NCI-H2107 treated with DMSO at 0.1 percent for 48 hours (cell line): Measurements from ENCODE around the gene DERA.
A peak's percentile ranks its signal among the peaks of the same experiment; 100 is the strongest.
"Not testable (repeated sequence)": the region's sequence is repeated elsewhere in the genome, so short reads cannot be mapped to it uniquely, and the experiment has no call there.

Experiments
- DNase-seq: peaks from one replicate; lab custom pipeline; 2025; ENCODE audit not compliant: unreplicated experiment; lab: John Stamatoyannopoulos, UW

Gene DERA

DNA sequence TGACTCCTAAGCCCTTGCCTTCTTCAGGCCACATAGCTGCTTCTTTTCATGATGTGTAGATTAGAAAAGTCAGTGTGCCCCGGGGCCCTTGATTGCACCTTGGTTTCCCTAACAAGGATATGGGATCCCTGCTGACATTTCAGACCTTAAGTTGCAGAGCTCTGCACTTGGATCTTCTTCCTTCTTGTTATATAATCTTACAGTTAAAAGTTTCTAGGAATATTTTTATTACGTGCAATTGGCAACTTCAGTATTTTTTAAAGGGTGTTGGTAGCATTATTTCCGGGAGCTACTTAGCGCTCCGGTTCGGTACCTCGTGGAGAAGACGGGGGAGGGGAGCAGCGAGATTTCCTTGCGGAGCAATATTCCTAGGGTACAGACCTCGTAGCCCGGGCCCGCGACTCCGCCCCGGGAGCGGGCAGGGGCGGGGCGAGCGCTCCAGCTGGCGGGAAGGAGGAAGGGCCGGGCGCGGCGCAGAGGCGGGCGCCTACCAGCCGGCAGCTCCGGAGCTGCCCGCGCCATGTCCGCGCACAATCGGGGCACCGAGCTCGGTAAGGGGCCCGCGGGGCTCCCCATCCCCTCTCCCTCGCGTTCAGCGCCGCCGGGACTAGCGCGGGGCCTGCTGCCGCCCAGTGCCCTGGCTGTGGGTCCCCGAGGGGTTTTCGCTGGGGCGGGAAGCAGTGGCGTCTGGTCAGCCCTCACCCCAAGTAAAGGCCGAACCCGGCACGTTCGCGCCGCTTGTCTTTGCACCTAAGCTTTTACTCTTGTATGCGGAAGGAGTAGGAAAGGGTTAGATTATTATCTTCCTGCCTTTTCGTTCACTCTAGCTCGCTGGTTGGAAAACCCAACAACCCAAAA, at the start of gene DERA:
DERA (plus strand) TSS at position 469 of the 858 bp plus-strand sequence; CDS start at position 521, 52 bp downstream.
- DNase-seq: peak; percentile 84

DNA sequence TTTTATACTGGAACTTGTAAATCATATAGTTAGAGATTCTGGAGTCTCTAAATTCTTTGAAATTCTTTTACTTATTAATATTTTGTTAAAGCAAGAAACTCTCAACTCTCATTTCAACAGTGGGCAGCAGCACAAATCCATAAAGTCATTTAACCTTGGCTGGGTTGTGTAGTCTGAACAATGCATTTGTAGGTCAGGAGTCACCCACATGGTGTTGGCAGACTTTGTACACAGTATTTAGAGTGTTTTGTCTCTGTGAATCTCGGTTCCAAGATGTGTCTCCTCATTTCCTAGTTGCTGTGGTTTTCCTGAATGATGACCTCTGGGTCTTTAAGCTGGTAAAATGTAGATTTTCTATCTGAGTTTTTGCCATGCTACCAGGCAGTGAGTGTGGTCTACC, 49.7 kb upstream of the DERA start:
- DNase-seq: no peak

DNA sequence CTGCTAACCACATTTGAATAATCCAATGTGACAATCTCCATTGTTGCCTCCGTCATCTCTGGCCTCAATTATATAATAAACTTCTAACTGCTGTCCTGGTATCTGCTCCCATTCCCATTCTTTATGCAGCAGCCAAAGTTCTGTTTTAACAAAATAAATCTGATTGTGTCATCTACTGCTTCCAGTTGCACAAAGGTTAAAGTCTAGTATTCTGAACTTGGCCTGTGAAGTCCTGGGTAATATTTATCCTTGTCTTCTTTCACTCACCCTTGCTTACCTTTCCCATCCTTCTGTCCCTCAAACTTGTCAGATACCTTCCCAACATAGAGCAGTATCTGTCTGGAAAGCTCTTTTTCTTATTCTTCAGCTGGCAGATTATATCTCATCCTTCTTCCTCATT, 48.3 kb upstream of the DERA start:
- no peak for DNase-seq

DNA sequence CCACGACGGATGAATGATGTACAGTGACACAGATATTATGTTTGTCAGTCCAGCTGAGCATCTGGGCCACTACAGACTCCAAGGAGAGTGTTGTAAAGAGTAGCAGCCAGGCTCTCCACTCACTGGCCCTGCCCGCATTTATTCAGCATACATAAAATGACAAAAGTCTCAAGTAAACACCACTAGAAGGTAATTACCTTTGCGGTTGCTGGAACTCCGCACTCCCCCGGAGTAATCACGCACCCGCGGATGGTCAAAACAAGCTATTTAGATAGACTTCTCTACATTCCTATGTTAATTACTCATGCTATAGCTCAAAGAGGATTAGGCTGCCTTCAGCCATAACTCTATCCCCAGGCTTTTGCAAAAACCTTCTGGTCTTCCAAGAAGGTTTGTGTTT, 47.8 kb upstream of the DERA start:
- no peak for DNase-seq

DNA sequence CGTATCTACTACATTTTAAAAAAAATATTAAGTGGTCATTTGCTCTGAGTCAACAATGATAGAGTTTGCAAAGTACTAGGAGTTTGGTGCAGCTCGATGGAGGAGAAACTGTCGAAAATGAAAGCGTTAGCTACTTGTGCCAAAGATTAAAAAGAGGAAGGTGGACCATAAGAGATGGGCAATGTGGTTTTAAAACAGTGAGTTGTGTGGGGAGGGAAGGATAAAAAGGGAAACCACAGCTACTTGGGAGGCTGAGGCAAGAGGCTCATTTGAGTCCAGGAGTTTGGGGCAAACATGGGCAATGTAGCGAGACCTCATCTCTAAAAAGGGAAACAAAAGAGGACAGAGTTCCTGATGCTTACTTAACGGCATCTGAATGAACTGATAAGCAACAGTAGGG, 47.1 kb upstream of the DERA start:
- DNase-seq: no peak

DNA sequence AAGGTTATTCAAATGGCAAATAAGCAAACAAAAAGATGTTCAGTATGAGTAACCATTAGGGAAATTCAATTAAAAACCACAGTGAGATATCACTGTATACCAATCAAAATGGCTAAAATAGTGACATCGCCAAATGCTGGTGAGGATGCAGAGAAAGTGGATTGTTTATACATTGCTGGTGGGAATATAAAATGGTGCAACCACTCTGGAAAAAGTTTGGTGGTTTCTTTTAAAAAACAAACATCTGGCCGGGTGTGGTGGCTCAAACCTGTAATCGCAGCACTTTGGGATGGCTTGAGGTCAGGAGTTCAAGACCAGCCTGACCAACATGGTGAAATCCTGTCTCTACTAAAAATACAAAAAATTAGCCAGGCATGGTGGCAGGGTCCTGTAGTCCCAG, 42.9 kb upstream of the DERA start:
- no peak for DNase-seq

DNA sequence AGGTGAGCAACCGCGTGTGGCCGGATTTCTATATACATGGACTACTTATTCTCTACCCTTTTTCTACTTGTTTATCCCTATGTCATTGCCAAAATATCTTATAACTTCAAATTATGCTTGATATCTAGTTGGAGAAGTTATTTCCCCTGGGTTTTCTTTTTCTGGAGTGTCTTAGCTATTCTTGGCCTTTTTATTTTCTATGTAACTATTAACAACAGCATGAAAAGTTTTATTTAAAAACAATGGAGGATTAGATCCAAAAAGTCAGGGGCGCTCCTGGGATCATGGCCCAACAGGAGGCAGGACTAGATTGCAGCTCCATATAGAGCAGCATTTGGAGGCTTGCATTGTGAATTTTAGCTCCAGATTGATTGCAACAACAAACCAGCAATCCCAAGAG, 37.6 kb upstream of the DERA start:
- no peak for DNase-seq

DNA sequence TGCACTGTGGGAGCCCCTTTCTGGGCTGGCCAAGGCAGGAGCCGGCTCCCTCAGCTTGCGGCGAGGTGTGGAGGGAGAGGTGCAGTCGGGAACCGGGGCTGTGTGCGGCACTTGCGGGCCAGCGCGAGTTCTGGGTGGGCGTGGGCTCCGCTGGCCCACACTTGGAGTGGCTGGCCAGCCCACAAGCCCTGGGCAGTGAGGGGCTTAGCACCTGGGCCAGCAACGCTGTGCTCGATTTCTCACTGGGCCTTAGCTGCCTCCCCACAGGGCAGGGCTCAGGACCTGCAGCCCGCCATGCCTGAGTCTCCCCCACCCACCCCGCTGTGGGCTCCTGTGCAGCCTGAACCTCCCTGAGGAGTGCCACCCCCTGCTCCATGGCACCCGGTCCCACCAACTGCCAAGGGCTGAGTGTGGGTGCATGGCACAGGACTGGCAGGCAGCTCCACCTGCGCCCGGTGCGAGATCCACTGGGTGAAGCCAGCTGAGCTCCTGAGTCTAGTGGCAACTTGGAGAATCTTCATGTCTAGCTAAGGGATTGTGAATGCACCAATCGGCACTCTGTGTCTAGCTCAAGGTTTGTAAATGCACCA, 36.5 kb upstream of the DERA start:
- not testable (repeated sequence) for DNase-seq

DNA sequence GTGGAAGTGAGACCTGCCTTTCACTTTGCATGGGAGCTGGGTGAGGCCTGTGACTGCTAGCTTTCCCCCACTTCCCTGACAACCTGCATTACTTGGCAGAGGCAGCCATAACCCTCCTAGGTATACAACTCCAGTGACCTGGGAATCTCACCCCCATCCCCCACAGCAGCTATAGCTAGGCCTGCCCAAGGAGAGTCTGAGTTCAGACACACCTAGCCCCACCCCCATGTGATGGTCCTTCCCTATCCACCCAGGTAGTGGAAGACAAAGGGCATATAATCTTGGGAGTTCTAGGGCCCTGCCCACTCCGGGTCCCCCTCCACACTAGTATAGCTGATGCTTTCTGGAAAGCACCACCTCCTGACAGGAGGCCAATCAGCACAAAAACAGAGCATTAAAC, 35.3 kb upstream of the DERA start:
- no peak for DNase-seq

DNA sequence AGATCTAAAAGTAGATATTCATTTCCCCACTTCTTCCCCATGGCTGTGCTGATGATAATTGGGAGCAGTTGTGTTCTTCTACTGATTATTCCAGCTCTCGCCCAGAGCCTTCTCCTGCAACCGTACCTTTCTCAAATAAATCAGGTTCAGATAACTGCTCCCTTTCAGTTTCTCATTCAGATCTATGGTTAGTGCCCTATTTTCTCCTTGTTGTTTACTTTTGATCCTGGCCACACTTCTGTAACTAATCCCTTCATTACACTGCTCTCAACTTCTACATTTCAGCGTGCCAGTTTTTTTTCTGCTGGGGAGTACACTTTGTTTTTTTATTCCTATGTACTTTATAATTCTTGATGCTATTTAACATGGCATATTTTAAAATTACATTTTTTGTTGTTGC, 31.7 kb upstream of the DERA start:
- DNase-seq: no peak

DNA sequence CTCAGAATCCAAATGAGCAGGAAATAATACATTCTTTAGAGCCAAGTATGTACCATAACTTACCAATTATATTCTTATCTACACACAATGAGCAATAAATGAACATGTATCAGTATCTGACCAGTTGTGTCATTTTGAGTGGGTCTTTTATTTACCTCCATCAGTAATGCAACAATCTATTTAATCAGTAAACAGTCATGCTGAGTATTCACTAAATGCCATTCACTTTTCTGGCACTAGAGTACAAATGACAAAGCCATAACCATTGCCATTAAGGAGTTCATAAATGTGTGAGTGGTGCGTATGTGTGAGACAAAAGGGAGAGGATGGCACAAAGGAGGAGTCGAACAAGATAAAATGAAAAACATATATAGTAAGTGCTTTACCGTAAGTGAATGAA, 30.4 kb upstream of the DERA start:
- DNase-seq: peak; percentile 37

DNA sequence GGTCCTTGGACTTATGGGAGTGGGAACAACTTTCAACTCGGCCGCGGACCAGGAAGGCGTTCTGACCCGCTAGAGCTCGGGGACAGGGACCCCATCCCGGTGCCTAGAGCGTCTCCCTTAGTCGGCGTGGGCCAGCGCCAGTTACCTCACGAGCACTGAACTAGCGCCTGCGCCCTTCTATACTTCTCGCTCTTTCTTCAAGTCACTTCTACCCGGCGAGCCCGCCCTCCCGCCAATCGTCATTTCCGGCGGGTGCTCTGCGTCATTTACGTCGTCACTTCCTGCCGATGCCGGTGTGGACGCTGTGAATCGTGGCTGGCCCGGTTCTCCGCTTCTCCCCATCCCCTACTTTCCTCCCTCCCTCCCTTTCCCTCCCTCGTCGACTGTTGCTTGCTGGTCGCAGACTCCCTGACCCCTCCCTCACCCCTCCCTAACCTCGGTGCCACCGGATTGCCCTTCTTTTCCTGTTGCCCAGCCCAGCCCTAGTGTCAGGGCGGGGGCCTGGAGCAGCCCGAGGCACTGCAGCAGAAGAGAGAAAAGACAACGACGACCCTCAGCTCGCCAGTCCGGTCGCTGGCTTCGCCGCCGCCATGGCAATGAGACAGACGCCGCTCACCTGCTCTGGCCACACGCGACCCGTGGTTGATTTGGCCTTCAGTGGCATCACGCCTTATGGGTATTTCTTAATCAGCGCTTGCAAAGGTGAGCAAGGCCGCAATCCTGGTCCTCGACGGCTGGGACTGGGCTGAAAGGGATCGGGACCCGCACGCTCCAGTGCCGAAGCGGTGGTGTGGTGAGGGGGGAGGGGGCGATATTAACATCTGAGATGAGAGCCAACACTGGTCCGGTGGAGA, 28.8 kb upstream of the DERA start, which contains the start of gene STRAP:
STRAP (plus strand) TSS at position 270 of the 854 bp plus-strand sequence; CDS start at position 591, 321 bp downstream.
- DNase-seq: peak; percentile 98

DNA sequence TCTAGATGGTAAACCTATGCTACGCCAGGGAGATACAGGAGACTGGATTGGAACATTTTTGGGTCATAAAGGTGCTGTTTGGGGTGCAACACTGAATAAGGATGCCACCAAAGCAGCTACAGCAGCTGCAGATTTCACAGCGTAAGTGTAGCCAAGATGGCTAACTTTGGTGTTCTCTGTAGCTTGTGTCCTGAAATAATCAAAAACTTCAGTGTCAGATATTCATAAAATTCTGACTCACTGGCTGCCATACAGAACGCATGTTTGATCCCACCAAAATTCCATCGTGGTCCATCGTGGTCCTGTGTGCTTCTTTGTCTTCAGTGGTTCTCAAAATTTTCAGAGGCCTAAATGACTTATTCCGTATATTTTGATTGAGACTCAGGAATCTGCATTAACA, 27.6 kb upstream of the DERA start:
- DNase-seq: no peak

DNA sequence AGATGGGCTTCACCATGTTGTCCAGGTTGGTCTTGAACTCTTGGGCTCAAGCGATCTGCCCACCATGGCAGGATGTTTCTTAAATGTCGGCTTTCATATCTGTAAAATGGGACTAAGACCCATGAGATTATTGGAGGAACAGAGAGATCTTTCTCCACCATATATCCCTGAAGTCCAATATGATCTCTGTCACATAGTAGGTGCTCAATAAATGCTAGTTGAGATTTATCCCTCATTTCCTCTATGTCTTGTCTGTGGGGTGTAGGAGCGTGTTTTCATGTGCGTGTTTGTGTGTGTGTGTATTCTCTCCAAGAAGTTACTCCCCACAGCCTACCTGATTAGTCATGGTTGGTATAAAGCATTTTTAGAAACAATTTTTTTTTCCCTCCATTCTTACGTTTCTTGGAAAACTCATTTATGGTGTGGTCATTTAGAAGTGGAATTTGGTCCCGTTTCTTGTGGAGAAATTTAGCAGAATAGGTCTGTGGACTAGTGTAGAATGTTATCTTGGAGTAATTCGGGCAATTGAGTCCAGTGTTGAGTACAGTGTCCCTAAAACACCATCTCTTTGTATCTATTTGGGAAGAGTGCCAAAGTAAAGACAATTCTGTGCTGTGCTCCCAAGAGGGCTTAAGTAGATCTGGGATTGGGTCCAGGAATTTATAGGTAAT, 24.6 kb upstream of the DERA start:
- peak; percentile 14 for DNase-seq

DNA sequence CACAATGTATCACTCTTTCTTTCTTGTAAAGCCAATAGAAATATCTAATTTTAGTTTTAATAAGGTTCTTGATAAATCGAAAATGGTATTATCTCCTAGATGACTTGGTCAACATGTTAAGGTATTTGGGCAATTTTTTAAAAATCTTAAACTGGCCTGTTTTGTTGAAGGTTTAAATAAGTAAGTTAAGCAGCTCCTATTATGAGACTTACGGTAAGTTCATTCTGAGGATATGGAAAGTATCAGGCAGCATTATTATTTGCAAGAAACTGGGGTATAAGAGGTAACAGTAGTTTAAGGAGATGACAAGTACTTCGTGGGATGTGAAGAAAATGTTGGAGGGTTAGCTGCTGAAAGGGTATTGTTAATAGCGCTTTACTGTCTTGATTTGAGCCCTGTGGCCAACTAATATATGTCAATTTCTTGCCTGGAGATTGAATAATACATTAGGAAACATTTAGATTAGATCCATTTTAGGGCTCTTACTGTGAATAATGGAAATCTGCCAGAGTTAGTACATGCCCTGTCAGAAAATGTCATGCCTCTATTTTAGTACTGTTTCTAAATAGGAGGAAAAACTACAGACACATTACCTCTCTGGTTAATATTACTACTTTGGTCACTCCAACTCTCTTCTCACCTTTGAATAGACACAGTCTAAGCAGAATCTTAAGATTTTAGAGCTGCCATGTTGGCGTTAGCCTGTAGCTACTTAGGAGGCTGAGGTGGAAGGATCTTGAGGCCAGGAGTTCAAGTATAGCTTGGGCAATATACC, 23.9 kb upstream of the DERA start:
- DNase-seq: no peak

DNA sequence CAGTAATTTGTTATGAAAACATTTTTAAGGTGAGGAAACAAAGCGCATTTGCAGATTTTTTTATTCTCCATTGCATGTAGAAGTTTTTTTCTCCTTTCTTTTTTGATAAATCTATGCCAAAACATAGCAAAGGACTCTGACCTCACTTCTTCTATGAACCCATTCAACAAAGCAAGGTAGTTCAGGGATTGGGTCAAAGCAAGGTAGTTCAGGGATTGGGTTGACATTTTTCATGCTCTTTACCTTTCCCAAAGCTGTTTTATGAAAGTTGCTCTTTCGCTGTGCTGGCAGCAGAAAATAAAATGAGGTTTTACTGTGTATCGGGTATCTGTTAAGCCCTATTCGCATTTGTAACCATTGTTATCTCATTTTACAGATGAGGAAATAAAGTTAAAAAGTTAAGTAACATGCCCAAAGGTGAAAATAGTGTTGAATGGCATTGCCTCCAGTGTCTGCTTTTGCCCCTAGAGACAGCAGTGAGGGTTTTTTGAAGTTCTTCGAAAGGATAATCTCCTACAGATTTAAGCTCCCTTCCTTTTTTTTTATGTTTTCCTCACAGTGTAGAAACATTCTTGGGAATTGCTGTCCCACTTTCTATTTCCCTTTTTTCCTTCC, 18.4 kb upstream of the DERA start:
- DNase-seq: no peak

DNA sequence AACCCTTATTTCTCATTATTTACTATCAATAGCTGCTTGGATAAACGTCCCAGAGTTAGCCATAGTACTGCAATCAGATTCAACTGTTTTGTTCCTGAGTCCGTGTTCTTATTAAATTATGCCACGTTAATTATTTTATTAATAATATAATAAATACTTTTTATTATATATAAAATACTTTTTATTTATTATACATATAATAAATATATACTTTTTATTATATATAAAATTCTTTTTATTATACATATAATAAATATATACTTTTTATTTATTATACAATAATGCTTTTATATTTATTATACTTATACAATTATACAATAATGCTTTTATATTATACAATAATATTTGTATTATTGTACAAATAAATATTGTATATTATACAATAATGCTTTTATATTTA, 17.9 kb upstream of the DERA start:
- DNase-seq: no peak

DNA sequence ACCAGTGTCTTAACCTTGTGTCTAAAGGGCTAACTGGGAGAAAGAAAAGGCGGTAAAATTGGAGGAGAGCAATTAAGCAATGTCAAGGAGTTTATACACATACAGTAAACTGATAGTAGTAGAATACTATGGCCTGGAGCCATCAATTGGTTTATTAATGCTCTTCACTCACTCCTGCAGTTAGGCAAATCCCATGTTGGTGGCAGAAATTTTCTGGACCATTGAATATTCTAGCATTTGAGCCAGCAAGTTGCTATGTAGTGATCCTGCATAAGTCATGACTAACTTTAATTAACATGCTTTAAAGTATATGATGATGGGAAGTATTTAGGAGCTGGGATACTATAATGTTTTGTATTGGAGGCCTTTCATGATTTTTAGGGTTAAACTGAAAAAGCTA, 14.3 kb upstream of the DERA start:
- DNase-seq: no peak

DNA sequence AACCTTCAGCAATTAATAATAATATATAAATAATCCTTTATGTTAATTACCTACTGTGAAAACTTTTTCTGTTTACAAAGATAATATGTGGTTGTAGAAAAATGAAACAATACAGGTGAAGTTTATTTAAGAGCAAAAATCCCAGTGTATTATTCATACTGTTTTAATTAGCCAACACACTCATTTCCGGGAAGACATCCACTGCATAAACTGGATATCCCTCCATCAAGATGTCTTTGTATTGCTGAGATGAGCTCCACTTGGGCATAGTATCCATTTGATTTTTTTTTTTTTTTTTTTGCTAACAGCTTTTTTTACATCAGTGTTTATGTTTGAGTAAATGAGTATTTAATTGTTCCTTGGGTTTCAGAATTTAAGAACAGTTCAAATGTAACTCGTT, 13.7 kb upstream of the DERA start:
- DNase-seq: no peak

DNA sequence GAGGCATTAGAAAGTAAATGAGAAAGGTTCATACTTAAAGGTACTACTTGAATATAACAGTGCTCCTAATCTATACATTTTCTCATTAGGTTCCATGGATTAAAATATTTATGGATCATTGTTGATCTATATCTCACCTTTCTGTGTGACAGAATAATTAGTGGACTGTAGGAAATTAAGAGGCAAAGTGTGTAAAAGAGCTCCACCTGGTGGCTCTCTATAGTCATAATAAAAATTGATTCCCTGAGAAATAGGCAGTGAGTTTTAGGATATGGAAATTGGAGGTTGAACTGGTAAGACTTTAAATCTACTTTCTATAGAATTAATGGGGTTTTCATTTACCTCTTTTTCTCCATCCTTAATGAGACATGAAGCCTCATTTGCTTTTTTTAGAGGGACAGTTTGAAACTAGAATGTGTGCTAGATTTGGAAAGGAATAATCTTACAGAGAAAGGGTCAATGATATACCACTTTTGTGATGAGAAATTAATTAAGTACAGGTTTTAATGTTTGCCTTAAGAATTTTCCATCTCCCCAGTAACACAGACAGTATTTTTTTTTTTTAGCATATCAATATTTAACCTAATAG, 11.8 kb upstream of the DERA start:
- DNase-seq: no peak
